HG03039 (cell line): ENCODE results near the gene PCMT1.
A peak's percentile ranks its signal among the peaks of the same experiment; 100 is the strongest.
"Not testable (repeated sequence)": the region's sequence is repeated elsewhere in the genome, so short reads cannot be mapped to it uniquely, and the experiment has no call there.

ENCODE experiments used
- ATAC-seq: cut with Tn5 transposase; IDR thresholded peaks from one replicate; pipeline ENCODE4 v1.9.1; 2021; ENCODE audit warnings: mild to moderate bottlenecking, moderate library complexity; ENCODE audit not compliant: unreplicated experiment

The PCMT1 gene

DNA sequence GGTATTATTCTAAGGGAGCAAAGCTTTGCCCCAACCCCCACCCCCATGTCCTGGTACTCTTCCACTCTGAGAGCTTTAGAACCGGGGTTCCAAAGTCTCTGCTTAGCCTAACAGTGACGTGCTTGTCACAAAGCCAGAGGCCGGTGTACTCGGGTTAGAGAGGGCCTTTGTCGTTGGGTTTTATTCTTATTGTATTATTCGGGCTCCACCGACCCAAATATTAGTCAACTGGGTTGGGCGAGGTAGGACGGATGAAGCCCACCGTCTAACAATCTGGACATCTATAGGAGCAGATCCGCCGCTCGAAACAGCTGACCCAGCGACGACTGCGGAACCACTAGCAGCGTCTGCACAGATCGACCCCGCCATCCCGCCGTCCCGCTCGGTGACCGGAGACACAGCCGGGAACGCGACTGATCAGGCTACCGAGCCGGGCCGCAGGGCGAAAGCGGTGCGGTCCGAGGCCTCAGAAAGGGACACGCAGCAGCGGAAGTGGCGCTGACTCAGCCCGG, 403 bp upstream of the PCMT1 start:
- ATAC-seq: not testable (repeated sequence)

- peak; percentile 28 for ATAC-seq
These were observed 632 bp downstream of the PCMT1 start for GRCh38 chr6:149750136-149750609.

- no peak for ATAC-seq
These were observed 1.7 kb downstream of the PCMT1 start for GRCh38 chr6:149751239-149751638.

GRCh38 chr6:149751920-149752319, 2.4 kb downstream of the PCMT1 start:
- ATAC-seq: not testable (repeated sequence)

GRCh38 chr6:149752600-149753373, 3.2 kb downstream of the PCMT1 start:
- no peak for ATAC-seq

DNA sequence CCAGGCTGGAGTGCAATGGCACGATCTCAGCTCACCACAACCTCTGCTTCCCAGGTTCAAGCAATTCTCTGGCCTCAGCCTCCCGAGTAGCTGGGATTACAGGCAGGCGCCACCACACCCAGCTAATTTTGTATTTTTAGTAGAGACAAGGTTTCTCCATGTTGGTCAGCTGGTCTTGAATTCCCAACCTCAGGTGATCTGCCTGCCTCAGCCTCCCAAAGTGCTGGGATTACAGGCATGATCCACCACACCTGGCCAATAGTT, 3.8 kb downstream of the PCMT1 start:
- not testable (repeated sequence) for ATAC-seq

DNA sequence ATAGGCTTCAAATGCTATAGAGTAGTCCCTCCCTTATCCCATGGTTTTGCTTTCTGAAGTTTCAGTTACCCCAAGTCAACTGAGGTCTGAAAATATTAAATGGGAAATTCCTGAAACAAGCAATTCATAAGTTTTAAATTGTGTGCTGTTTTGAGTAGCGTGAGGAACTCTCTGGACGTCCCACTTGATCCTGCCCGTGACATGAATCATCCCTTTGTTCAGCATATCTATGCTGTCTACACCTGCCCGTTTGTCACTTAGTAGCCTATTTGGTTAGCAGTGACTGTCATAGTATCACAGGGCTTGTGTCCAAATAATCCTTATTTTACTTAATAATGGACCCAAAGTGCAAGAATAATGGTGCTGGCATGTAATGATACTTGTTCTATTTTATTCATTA, 5.0 kb downstream of the PCMT1 start:
- ATAC-seq: no peak

DNA sequence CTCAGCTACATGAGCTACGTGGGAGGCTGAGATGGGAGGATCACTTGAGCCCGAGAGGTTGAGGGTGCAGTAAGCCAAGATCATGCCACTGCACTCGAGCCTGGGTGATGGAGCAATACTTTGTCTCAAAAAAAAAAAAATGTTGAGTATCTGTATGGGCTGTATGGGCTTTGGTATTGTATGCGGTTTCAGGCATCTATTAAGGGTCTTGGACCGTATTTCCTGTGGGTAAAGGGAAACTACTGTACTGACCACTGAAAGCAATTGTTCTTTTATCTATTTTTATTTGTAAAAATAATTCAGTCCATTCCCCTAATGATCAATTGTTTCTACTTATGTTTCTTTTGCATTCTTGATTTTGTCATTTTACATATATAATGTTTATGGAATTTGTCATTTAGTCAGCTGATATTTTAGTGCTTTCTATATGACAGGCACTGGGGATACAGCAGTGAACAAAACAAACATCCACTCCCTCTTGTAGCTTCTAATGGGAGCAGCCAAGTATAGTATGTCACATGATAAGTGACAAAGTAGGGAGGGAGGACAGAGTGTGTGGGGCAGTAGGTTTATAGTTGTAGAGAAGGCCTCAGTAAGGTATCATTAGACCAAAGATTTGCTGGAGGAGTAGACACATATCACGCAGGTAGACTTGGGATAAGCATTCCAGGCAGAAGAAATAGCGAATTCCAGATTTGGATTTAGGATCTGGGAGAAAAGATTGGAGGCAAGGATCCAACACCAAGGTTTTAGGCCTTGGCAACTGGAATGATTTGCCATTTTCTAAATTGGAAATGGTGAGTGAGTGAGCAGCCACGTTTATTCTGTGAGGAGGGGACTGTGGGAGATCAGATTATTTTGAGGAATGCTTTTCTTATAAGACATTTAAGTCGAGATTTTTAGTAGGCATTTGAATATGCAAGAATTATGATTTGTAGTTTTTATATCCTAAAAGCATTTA, 6.0 kb downstream of the PCMT1 start:
- no peak for ATAC-seq

- no peak for ATAC-seq
These were observed 6.7 kb downstream of the PCMT1 start for GRCh38 chr6:149756261-149756636.

- ATAC-seq: peak; percentile 93
These were observed 11.9 kb downstream of the PCMT1 start for GRCh38 chr6:149761438-149761837.

GRCh38 chr6:149763866-149764265, 14.3 kb downstream of the PCMT1 start:
- no peak for ATAC-seq

DNA sequence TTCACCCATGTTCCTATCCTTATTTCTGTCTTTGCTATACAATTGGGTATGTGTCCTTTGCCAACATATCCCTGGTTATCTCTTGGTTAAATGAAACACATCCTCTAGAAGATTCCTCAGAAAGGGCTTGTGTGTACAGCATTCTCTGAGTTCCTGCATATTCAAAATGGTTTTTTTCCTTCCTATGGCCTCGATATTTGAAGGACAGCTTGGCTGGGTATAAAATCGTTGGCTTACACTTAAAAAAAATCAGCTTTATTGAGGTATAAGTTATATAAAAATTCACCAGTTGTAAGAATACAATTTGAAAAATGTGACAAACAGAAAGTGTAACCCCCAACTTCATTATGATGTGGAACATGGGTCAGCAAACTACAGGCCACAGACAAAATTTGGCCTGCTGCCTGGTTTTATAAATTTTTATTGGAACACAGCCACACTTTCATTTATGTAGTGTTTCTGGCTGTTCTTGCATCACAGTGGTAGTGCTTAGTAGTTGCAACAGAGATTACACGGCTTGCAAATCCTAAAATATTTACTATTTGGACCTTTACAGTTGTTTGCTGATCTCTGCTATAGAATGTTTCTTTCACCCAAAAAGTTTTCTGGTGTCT, 16.7 kb downstream of the PCMT1 start:
- no peak for ATAC-seq

DNA sequence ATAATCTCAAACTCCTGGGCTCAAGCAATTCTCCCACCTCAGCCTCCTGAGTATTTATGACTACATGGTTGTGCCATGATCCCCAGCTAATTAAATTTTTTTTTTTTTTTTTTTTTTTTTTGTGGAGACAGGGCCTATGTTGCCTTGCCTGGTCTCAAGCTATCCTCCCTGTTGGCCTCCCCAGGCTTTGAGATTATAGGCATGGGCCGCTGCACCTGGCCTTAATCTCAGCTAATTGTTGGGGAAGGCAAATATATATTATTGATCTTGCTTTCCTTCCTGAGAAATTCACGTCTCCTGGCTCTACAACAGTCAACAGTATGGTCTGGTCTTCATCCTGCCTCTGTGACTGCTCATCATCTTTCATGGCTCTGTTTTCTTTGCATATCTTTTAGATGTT, 20.1 kb downstream of the PCMT1 start:
- no peak for ATAC-seq

GRCh38 chr6:149771185-149771584, 21.6 kb downstream of the PCMT1 start:
- ATAC-seq: no peak

DNA sequence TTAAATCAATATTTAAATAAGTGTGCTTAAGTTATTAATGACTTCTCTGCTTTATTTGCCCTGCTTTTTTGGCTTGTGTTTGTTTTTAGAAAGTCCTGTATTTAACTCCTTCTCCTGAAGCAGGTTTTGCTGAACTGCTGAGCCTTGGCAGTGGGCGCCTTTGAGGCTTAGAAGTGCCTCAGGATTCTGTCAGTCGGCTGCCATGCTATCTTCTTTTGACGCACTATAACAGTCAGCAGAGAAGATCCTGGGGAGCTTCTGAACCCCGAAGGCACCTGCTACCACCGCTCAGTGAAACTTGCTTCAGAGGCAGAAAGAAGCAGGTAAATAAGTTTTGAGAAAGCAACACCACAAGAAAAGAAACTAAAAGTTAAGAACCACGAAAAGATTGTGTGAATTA, 22.4 kb downstream of the PCMT1 start:
- no peak for ATAC-seq

- ATAC-seq: no peak
These were observed 28.1 kb downstream of the PCMT1 start for GRCh38 chr6:149777624-149778023.

GRCh38 chr6:149779644-149779963, 30.1 kb downstream of the PCMT1 start:
- no peak for ATAC-seq

DNA sequence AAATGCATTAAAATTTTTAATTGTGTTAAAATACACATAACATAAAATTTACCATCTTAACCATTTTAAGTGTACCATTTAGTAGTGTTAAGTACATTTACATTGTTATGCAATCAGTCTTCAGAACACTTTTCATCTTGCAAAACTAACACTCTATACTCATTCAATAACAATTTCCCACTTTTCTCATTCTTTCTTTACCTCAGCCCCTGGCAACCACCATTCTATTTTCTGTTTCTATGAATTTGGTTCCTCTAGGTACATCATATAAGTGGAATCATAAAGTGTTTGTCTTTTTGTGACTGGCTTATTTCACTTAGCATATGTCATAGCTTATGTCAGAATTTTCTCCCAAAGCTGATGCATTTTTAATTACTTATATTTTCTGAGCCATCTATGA, 32.2 kb downstream of the PCMT1 start:
- no peak for ATAC-seq

- no peak for ATAC-seq
These were observed 32.8 kb downstream of the PCMT1 start for GRCh38 chr6:149782337-149782736.

DNA sequence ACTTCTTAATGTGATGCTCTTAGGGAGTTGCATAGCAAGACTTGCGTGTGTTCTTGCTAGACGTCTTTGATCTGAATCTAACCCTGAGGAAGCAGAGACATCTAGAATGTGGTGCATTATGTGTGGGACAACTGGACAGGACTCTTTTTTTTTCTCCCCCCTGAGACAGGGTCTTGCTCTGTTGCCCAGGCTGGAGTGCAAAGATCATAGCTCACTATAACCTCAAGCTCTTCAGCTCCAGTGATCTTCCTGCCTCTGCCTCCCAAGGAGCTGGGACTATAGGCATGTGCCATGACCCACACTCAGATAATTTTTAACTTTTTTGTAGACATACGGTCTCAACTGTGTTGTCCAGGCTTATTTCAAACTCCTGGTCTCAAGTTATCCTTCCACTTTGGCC, 34.0 kb downstream of the PCMT1 start:
- no peak for ATAC-seq

DNA sequence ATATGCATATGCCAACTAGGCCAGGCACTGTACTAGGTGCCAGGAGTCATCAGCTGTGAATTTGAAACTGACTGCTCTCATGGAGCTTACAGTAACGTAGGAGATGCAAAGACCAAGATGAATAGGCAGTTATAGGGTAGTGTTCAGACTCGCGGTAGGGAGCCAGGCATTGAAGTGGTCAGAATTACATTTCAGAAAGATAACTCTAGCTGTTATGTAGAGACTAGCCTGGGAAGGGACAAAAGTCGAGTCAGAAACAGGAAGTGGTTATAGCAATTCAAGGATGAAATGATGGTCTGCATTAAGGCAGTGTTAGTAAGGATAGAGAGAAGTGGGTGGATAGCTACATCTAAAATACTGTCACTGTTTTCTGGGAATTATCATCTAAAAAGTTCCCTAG, 56.6 kb downstream of the PCMT1 start:
- no peak for ATAC-seq

- no peak for ATAC-seq
These were observed 60.3 kb downstream of the PCMT1 start for GRCh38 chr6:149809798-149810197.
